ENCODE data around the gene C16orf46. TPM values are rescaled to one million over a fixed set of nuclear protein-coding genes. Genes with fewer than 3 reads are reported as not detected.

Gene C16orf46
- total and polyA plus RNA-seq, 2 experiments from 2014 or later = 1.0 to 1.9 TPM

GRCh38 chr16:81053761-81054160 lies 23.3 kb downstream of the C16orf46 start:
- Histone ChIP-seq H3K27me3 (no peaks in the 10 kb centered on the region), H3K27ac (no peak overlapping the region), H3K4me3 (no peak overlapping the region), H3K36me3 (replicated peaks; ENCODE audit: insufficient read depth, low read depth) (no peaks in the 10 kb centered on the region), H3K79me2 (no peaks in the 10 kb centered on the region), H4K20me1 (ENCODE audit: insufficient read depth, poor library complexity, severe bottlenecking) (no peaks in the 10 kb centered on the region), H3K4me1 (ENCODE audit: insufficient read depth) (no peaks in the 10 kb centered on the region), H2AFZ (no peak overlapping the region), H3K9me3 (ENCODE audit: low read depth) (no peaks in the 10 kb centered on the region), H3K4me2 (no peak overlapping the region), H3K9me2 (replicated peaks; ENCODE audit: insufficient read depth) (no peaks in the 10 kb centered on the region)
- no peak for DNase-seq (ENCODE audit: low spot score)
- WGBS (ENCODE audit: low lambda C conversion rate, missing lambda C conversion rate) = 85% methylated on average over 11 of the region's 11 CpGs
- TF ChIP-seq EZH2phosphoT487 (IDR thresholded peaks at IDR 0.05; ENCODE audit: low read depth, severe bottlenecking, unreplicated experiment) = no peak
- TF ChIP-seq CTCF (IDR thresholded peaks at IDR 0.05; ENCODE audit: poor library complexity) = no peak
- no peak for TF ChIP-seq EZH2 (IDR thresholded peaks at IDR 0.05; ENCODE audit: borderline replicate concordance)

GRCh38 chr16:81042821-81043220 lies 34.2 kb downstream of the C16orf46 start:
- Histone ChIP-seq H2AFZ (no peak overlapping the region), H3K79me2 (peaks cover 32% of the 10 kb centered on the region), H4K20me1 (ENCODE audit: insufficient read depth, poor library complexity, severe bottlenecking) (peaks cover 7% of the 10 kb centered on the region), H3K27me3 (no peaks in the 10 kb centered on the region), H3K4me2 (no peak overlapping the region), H3K36me3 (replicated peaks; ENCODE audit: insufficient read depth, low read depth) (peaks cover 3% of the 10 kb centered on the region), H3K27ac (no peak overlapping the region), H3K4me3 (no peak overlapping the region), H3K9me3 (ENCODE audit: low read depth) (no peaks in the 10 kb centered on the region), H3K4me1 (ENCODE audit: insufficient read depth) (no peaks in the 10 kb centered on the region), H3K9me2 (replicated peaks; ENCODE audit: insufficient read depth) (no peaks in the 10 kb centered on the region)
- DNase-seq (ENCODE audit: low spot score) = no peak
- TF ChIP-seq EZH2 (IDR thresholded peaks at IDR 0.05; ENCODE audit: borderline replicate concordance) (no peak), EZH2phosphoT487 (IDR thresholded peaks at IDR 0.05; ENCODE audit: low read depth, severe bottlenecking, unreplicated experiment) (no peak), CTCF (IDR thresholded peaks at IDR 0.05; ENCODE audit: poor library complexity) (no peak)
- WGBS (ENCODE audit: low lambda C conversion rate, missing lambda C conversion rate) = 93% methylated on average over 2 of the region's 2 CpGs

- Histone ChIP-seq H4K20me1 (ENCODE audit: insufficient read depth, poor library complexity, severe bottlenecking) (peaks cover 18% of the 10 kb centered on the region), H3K4me3 (no peak overlapping the region), H3K27me3 (no peaks in the 10 kb centered on the region), H3K4me2 (no peak overlapping the region), H3K36me3 (replicated peaks; ENCODE audit: insufficient read depth, low read depth) (peaks cover 3% of the 10 kb centered on the region), H3K27ac (no peak overlapping the region), H3K9me3 (ENCODE audit: low read depth) (no peaks in the 10 kb centered on the region), H3K4me1 (ENCODE audit: insufficient read depth) (peaks cover 9% of the 10 kb centered on the region), H2AFZ (no peak overlapping the region), H3K79me2 (peaks cover 43% of the 10 kb centered on the region), H3K9me2 (replicated peaks; ENCODE audit: insufficient read depth) (no peaks in the 10 kb centered on the region)
- TF ChIP-seq EZH2 (IDR thresholded peaks at IDR 0.05; ENCODE audit: borderline replicate concordance) (no peak), CTCF (IDR thresholded peaks at IDR 0.05; ENCODE audit: poor library complexity) (no peak), EZH2phosphoT487 (IDR thresholded peaks at IDR 0.05; ENCODE audit: low read depth, severe bottlenecking, unreplicated experiment) (no peak)
- 90% methylated on average over 4 of the region's 4 CpGs for WGBS (ENCODE audit: low lambda C conversion rate, missing lambda C conversion rate)
- DNase-seq (ENCODE audit: low spot score) = no peak
Observed at GRCh38 chr16:81041696-81042095, 35.3 kb downstream of the C16orf46 start.

GRCh38 chr16:81040842-81041241 lies 36.2 kb downstream of the C16orf46 start:
- no peak overlapping the region for H3K27ac ChIP-seq
- no peak for DNase-seq (ENCODE audit: low spot score)
- H3K27me3 ChIP-seq = no peaks in the 10 kb centered on the region
- no peak overlapping the region for H3K4me2 ChIP-seq
- no peaks in the 10 kb centered on the region for H3K9me3 ChIP-seq (ENCODE audit: low read depth)
- peaks cover 49% of the 10 kb centered on the region for H3K79me2 ChIP-seq
- H3K4me1 ChIP-seq (ENCODE audit: insufficient read depth) = peaks cover 9% of the 10 kb centered on the region
- peaks cover 3% of the 10 kb centered on the region for H3K36me3 ChIP-seq (replicated peaks; ENCODE audit: insufficient read depth, low read depth)
- H2AFZ ChIP-seq = no peak overlapping the region
- H4K20me1 ChIP-seq (ENCODE audit: insufficient read depth, poor library complexity, severe bottlenecking) = peaks cover 20% of the 10 kb centered on the region
- no peaks in the 10 kb centered on the region for H3K9me2 ChIP-seq (replicated peaks; ENCODE audit: insufficient read depth)
- 59% methylated on average over 5 of the region's 5 CpGs for WGBS (ENCODE audit: low lambda C conversion rate, missing lambda C conversion rate)
- H3K4me3 ChIP-seq = no peak overlapping the region
- TF ChIP-seq EZH2 (IDR thresholded peaks at IDR 0.05; ENCODE audit: borderline replicate concordance) = no peak
- no peak for TF ChIP-seq CTCF (IDR thresholded peaks at IDR 0.05; ENCODE audit: poor library complexity)
- TF ChIP-seq EZH2phosphoT487 (IDR thresholded peaks at IDR 0.05; ENCODE audit: low read depth, severe bottlenecking, unreplicated experiment) = no peak
